Loucy (cell line): ENCODE measurements around the gene PROC.

Experiments
- H2AFZ ChIP-seq: fragments of 200-600 bp; sonication (generic); 2 replicates; pipeline ENCODE4 v1.6.0; 2016; ENCODE audit warnings: antibody characterized with exemption, mild to moderate bottlenecking, low read length, moderate library complexity
- H3F3A ChIP-seq: fragments of 200-600 bp; 2 replicates; pipeline ENCODE4 v1.6.0; 2016; ENCODE audit warnings: antibody characterized with exemption, low read depth, mild to moderate bottlenecking
- H3K27me3 ChIP-seq: fragments of 200-600 bp; sonication (generic); 2 replicates; pipeline ENCODE4 v1.6.1; 2014; ENCODE audit warnings: low read length, mild to moderate bottlenecking; ENCODE audit not compliant: insufficient read depth, poor library complexity, severe bottlenecking
- H3K36me3 ChIP-seq: fragments of 200-600 bp; sonication (generic); 2 replicates; pipeline ENCODE4 v1.6.1; 2016; ENCODE audit warnings: low read length; ENCODE audit not compliant: insufficient read depth
- H3K4me1 ChIP-seq: fragments of 200-600 bp; sonication (generic); 2 replicates; pipeline ENCODE4 v1.5.1; 2014; ENCODE audit warnings: low read length, mild to moderate bottlenecking; ENCODE audit not compliant: insufficient read depth, poor library complexity, severe bottlenecking
- H3K4me2 ChIP-seq: fragments of 200-600 bp; sonication (generic); 2 replicates; pipeline ENCODE4 v1.6.0; 2014; ENCODE audit warnings: antibody characterized with exemption, low read length, low read depth, mild to moderate bottlenecking; ENCODE audit not compliant: poor library complexity, severe bottlenecking
- H3K4me3 ChIP-seq: fragments of 200-600 bp; sonication (generic); 2 replicates; pipeline ENCODE4 v1.5.1; 2014; ENCODE audit warnings: low read length, mild to moderate bottlenecking, mixed read lengths; ENCODE audit not compliant: poor library complexity, severe bottlenecking
- H3K79me2 ChIP-seq: fragments of 200-600 bp; sonication (generic); 2 replicates; pipeline ENCODE4 v1.6.1; 2014; ENCODE audit warnings: low read length; ENCODE audit not compliant: insufficient read depth
- H3K9ac ChIP-seq: fragments of 200-600 bp; sonication (generic); 2 replicates; pipeline ENCODE4 v1.6.0; 2014; ENCODE audit warnings: mild to moderate bottlenecking, low read depth, low read length, moderate library complexity; ENCODE audit not compliant: poor library complexity, severe bottlenecking
- H3K9me2 ChIP-seq: fragments of 200-600 bp; sonication (generic); replicated peaks from 2 replicates; pipeline ENCODE4 v1.6.1; 2016; ENCODE audit warnings: low read depth, low read length, mixed read lengths
- H3K9me3 ChIP-seq: fragments of 200-600 bp; sonication (generic); 2 replicates; pipeline ENCODE4 v1.6.1; 2014; ENCODE audit warnings: mild to moderate bottlenecking, antibody characterized with exemption, low read length, low read depth; ENCODE audit not compliant: insufficient read depth
- H4K20me1 ChIP-seq: fragments of 200-600 bp; sonication (generic); 2 replicates; pipeline ENCODE4 v1.6.0; 2014; ENCODE audit warnings: antibody characterized with exemption, low read length, mild to moderate bottlenecking; ENCODE audit not compliant: insufficient read depth, poor library complexity, severe bottlenecking
- EZH2phosphoT487 ChIP-seq: fragments of 200-600 bp; IDR thresholded peaks from 2 replicates; pipeline ENCODE4 v1.6.1; 2018; ENCODE audit warnings: antibody characterized with exemption, mild to moderate bottlenecking, moderate library complexity, borderline replicate concordance
- TF ChIP-seq, protein P1 (sequence below): fragments of 200-600 bp; sonication (generic); conservative IDR thresholded peaks from 2 replicates; pipeline ENCODE4 v1.5.1; 2014; ENCODE audit warnings: mild to moderate bottlenecking, antibody characterized with exemption, low read length

Gene PROC

DNA sequence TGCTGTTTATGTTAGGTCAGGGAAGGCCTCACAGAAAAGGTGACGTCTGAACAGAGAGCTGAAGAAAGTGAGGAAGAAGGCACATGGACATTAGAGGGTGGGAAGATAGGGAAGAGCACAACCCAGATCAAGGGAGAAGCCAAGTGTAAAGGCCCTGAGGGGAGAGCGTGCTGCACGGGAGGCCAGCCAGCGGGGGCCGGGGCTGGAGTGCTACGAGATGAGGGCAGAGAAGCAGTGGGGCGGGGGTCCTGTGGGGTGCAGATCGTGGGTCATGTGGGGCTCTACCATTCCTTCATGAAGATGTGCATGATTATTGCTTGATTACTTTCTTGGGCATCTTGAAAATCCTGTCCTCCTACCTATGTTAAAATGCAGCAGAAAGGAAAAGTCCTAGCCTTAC, 50.8 kb downstream of the PROC start:
- H3K4me3 ChIP-seq = no peak overlapping the region
- no peaks in the 10 kb centered on the region for H3K9me3 ChIP-seq
- H3K9me2 ChIP-seq = no peaks in the 10 kb centered on the region
- no peaks in the 10 kb centered on the region for H3K27me3 ChIP-seq
- H3K36me3 ChIP-seq = peaks cover 8% of the 10 kb centered on the region; the same call in 1 of the 2 replicates
- H4K20me1 ChIP-seq = no peaks in the 10 kb centered on the region
- TF ChIP-seq EZH2phosphoT487 = no peak
- TF ChIP-seq, protein P1, sequence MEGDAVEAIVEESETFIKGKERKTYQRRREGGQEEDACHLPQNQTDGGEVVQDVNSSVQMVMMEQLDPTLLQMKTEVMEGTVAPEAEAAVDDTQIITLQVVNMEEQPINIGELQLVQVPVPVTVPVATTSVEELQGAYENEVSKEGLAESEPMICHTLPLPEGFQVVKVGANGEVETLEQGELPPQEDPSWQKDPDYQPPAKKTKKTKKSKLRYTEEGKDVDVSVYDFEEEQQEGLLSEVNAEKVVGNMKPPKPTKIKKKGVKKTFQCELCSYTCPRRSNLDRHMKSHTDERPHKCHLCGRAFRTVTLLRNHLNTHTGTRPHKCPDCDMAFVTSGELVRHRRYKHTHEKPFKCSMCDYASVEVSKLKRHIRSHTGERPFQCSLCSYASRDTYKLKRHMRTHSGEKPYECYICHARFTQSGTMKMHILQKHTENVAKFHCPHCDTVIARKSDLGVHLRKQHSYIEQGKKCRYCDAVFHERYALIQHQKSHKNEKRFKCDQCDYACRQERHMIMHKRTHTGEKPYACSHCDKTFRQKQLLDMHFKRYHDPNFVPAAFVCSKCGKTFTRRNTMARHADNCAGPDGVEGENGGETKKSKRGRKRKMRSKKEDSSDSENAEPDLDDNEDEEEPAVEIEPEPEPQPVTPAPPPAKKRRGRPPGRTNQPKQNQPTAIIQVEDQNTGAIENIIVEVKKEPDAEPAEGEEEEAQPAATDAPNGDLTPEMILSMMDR = no peak
- no peaks in the 10 kb centered on the region for H3F3A ChIP-seq
- H3K4me1 ChIP-seq = no peaks in the 10 kb centered on the region
- no peak overlapping the region for H2AFZ ChIP-seq
- H3K79me2 ChIP-seq = no peaks in the 10 kb centered on the region
- H3K4me2 ChIP-seq = no peak overlapping the region
- H3K9ac ChIP-seq = no peak overlapping the region

GRCh38 chr2:127469974-127470373, 51.7 kb downstream of the PROC start:
- Histone ChIP-seq H2AFZ (no peak overlapping the region), H3K9me3 (no peaks in the 10 kb centered on the region), H3K4me2 (no peak overlapping the region), H3K9me2 (no peaks in the 10 kb centered on the region), H3K4me3 (no peak overlapping the region), H4K20me1 (no peaks in the 10 kb centered on the region), H3K36me3 (peaks cover 8% of the 10 kb centered on the region; the same call in 1 of the 2 replicates), H3F3A (no peaks in the 10 kb centered on the region), H3K4me1 (no peaks in the 10 kb centered on the region), H3K27me3 (no peaks in the 10 kb centered on the region), H3K79me2 (no peaks in the 10 kb centered on the region), H3K9ac (no peak overlapping the region)
- TF ChIP-seq, protein P1 = no peak
- TF ChIP-seq EZH2phosphoT487 = no peak

- TF ChIP-seq EZH2phosphoT487 = no peak
- TF ChIP-seq, protein P1 = no peak
- H3K4me3 ChIP-seq = no peak overlapping the region
- H4K20me1 ChIP-seq = no peaks in the 10 kb centered on the region
- no peaks in the 10 kb centered on the region for H3K9me3 ChIP-seq
- peaks cover 8% of the 10 kb centered on the region; the same call in 1 of the 2 replicates for H3K36me3 ChIP-seq
- no peak overlapping the region for H2AFZ ChIP-seq
- H3F3A ChIP-seq = no peaks in the 10 kb centered on the region
- H3K4me2 ChIP-seq = no peak overlapping the region
- H3K79me2 ChIP-seq = no peaks in the 10 kb centered on the region
- no peaks in the 10 kb centered on the region for H3K27me3 ChIP-seq
- H3K4me1 ChIP-seq = no peaks in the 10 kb centered on the region
- H3K9ac ChIP-seq = no peak overlapping the region
- no peaks in the 10 kb centered on the region for H3K9me2 ChIP-seq
These were observed 53.2 kb downstream of the PROC start for GRCh38 chr2:127471286-127471988.
